SK-N-SH treated with all-trans-retinoic acid at 6 μM for 48 hours (cell line): ENCODE measurements around the gene PALD1.

Source experiments
- ATAC-seq: fragments of 200-7000 bp; cut with Tn5 transposase; 3 replicates; pipeline ENCODE4 v1.9.1; 2020; ENCODE audit warnings: mild to moderate bottlenecking, moderate library complexity
- ARNTL ChIP-seq: fragments of 450-650 bp; formaldehyde crosslinking; IDR thresholded peaks from 2 replicates; pipeline ENCODE4 v1.5.0; 2020; ENCODE audit warnings: low read depth, mild to moderate bottlenecking, moderate library complexity, borderline replicate concordance
- BACH2 ChIP-seq: fragments of 250-450 bp; sonication (Bioruptor Pico); IDR thresholded peaks from 2 replicates; pipeline ENCODE4 v1.9.0; 2021; ENCODE audit warnings: mild to moderate bottlenecking, borderline replicate concordance
- CREB5 ChIP-seq: fragments of 250-450 bp; sonication (Bioruptor Pico); IDR thresholded peaks from 2 replicates; pipeline ENCODE4 v1.5.1; 2020; ENCODE audit warnings: low read depth, mild to moderate bottlenecking, moderate library complexity
- CSDC2 ChIP-seq: fragments of 250-450 bp; sonication (Bioruptor Pico); IDR thresholded peaks from 2 replicates; pipeline ENCODE4 v1.5.0; 2020; ENCODE audit warnings: mild to moderate bottlenecking, moderate library complexity
- CSRNP3 ChIP-seq: fragments of 250-450 bp; sonication (Bioruptor Pico); IDR thresholded peaks from 2 replicates; pipeline ENCODE4 v1.5.1; 2021; ENCODE audit warnings: mild to moderate bottlenecking, moderate library complexity
- ESRRG ChIP-seq: fragments of 250-450 bp; sonication (Bioruptor Pico); IDR thresholded peaks from 2 replicates; pipeline ENCODE4 v1.6.1; 2021; ENCODE audit warnings: mild to moderate bottlenecking
- GLIS3 ChIP-seq: fragments of 250-450 bp; sonication (Bioruptor Pico); IDR thresholded peaks from 2 replicates; pipeline ENCODE4 v1.5.0; 2020; ENCODE audit warnings: mild to moderate bottlenecking, moderate library complexity
- ISL1 ChIP-seq: fragments of 250-450 bp; sonication (Bioruptor Pico); IDR thresholded peaks from 2 replicates; pipeline ENCODE4 v2.1.2; 2022; ENCODE audit warnings: mild to moderate bottlenecking, moderate library complexity
- OSR1 ChIP-seq: fragments of 250-450 bp; sonication (Bioruptor Pico); IDR thresholded peaks from 2 replicates; pipeline ENCODE4 v1.8.0; 2022; ENCODE audit warnings: moderate library complexity, mild to moderate bottlenecking, inconsistent platforms
- PATZ1 ChIP-seq: fragments of 250-450 bp; sonication (Bioruptor Pico); IDR thresholded peaks from 2 replicates; pipeline ENCODE4 v1.8.0; 2020; ENCODE audit warnings: mild to moderate bottlenecking, moderate library complexity, borderline replicate concordance
- POU6F1 ChIP-seq: fragments of 250-450 bp; sonication (Bioruptor Pico); IDR thresholded peaks from 2 replicates; pipeline ENCODE4 v1.8.0; 2021; ENCODE audit warnings: low read depth, mild to moderate bottlenecking, moderate library complexity, borderline replicate concordance
- RARB ChIP-seq: fragments of 250-450 bp; sonication (Bioruptor Pico); IDR thresholded peaks from 2 replicates; pipeline ENCODE4 v1.8.0; 2021; ENCODE audit warnings: mild to moderate bottlenecking, moderate library complexity
- SNAI2 ChIP-seq: fragments of 250-450 bp; sonication (Bioruptor Pico); IDR thresholded peaks from 2 replicates; pipeline ENCODE4 v1.5.0; 2020; ENCODE audit warnings: mild to moderate bottlenecking, moderate library complexity
- TCF4 ChIP-seq: fragments of 250-450 bp; sonication (Bioruptor Pico); IDR thresholded peaks from 2 replicates; pipeline ENCODE4 v1.8.0; 2021; ENCODE audit warnings: mild to moderate bottlenecking, moderate library complexity, borderline replicate concordance
- TOX ChIP-seq: fragments of 250-450 bp; sonication (Bioruptor Pico); IDR thresholded peaks from 2 replicates; pipeline ENCODE4 v1.8.0; 2021; ENCODE audit warnings: mild to moderate bottlenecking, moderate library complexity, borderline replicate concordance
- TSHZ2 ChIP-seq: fragments of 250-450 bp; sonication (Bioruptor Pico); IDR thresholded peaks from 2 replicates; pipeline ENCODE4 v1.5.0; 2020; ENCODE audit warnings: mild to moderate bottlenecking, moderate library complexity
- ZC3H10 ChIP-seq: fragments of 250-450 bp; sonication (Bioruptor Pico); IDR thresholded peaks from 2 replicates; pipeline ENCODE4 v1.5.1; 2021; ENCODE audit warnings: mild to moderate bottlenecking, moderate library complexity
- ZFP30 ChIP-seq: fragments of 450-650 bp; formaldehyde crosslinking; IDR thresholded peaks from 2 replicates; pipeline ENCODE4 v1.5.0; 2022; ENCODE audit warnings: mild to moderate bottlenecking, moderate library complexity
- ZNF565 ChIP-seq: fragments of 450-650 bp; formaldehyde crosslinking; conservative IDR thresholded peaks from 2 replicates; pipeline ENCODE4 v1.5.0; 2020; ENCODE audit warnings: low read depth, mild to moderate bottlenecking, moderate library complexity
- ZNF70 ChIP-seq: fragments of 450-650 bp; formaldehyde crosslinking; IDR thresholded peaks from 2 replicates; pipeline ENCODE4 v1.5.0; 2020; ENCODE audit warnings: mild to moderate bottlenecking, moderate library complexity
- ZNF8 ChIP-seq: fragments of 450-650 bp; formaldehyde crosslinking; IDR thresholded peaks from 2 replicates; pipeline ENCODE4 v1.5.0; 2020; ENCODE audit warnings: mild to moderate bottlenecking, moderate library complexity

PALD1 gene

GRCh38 chr10:70534281-70534680, 55.7 kb downstream of the PALD1 start:
- no peak for TF ChIP-seq CSRNP3 (CRISPR knock-in tag)
- TF ChIP-seq ZNF565 (CRISPR knock-in tag) = no peak
- TF ChIP-seq OSR1 = no peak
- TF ChIP-seq TSHZ2 = no peak
- no peak for TF ChIP-seq ZNF70
- no peak for TF ChIP-seq TCF4 (CRISPR knock-in tag)
- TF ChIP-seq ZC3H10 (CRISPR knock-in tag) = no peak
- no peak for TF ChIP-seq BACH2 (CRISPR knock-in tag)
- no peak for TF ChIP-seq PATZ1
- TF ChIP-seq TOX (CRISPR knock-in tag) = no peak
- no peak for TF ChIP-seq ZNF8
- no peak for TF ChIP-seq ZFP30 (CRISPR knock-in tag)
- TF ChIP-seq ESRRG (CRISPR knock-in tag) = no peak
- no peak for TF ChIP-seq RARB (CRISPR knock-in tag)
- TF ChIP-seq POU6F1 = no peak
- TF ChIP-seq, all 23 proteins: peak for 0
- no peak for ATAC-seq

- TF ChIP-seq ZNF70 (no peak), CREB5 (CRISPR knock-in tag) (no peak), GLIS3 (CRISPR knock-in tag) (no peak), TOX (CRISPR knock-in tag) (no peak), SNAI2 (CRISPR knock-in tag) (no peak), TSHZ2 (no peak), ISL1 (CRISPR knock-in tag) (no peak), CSRNP3 (CRISPR knock-in tag) (no peak), PATZ1 (no peak), ARNTL (CRISPR knock-in tag) (no peak), OSR1 (no peak), BACH2 (CRISPR knock-in tag) (no peak), ZNF8 (no peak), CSDC2 (no peak), RARB (CRISPR knock-in tag) (no peak), ZFP30 (CRISPR knock-in tag) (no peak)
- no peak for ATAC-seq
Observed at GRCh38 chr10:70535001-70535400, 56.4 kb downstream of the PALD1 start.
